Measurements from ENCODE around the gene IGF1R.

The IGF1R gene

GRCh38 chr15:98712845-98713584, 64.7 kb downstream of the IGF1R start:
- DNase-seq = no peak

GRCh38 chr15:98713585-98714001, 65.3 kb downstream of the IGF1R start:
- DNase-seq = no peak

DNA sequence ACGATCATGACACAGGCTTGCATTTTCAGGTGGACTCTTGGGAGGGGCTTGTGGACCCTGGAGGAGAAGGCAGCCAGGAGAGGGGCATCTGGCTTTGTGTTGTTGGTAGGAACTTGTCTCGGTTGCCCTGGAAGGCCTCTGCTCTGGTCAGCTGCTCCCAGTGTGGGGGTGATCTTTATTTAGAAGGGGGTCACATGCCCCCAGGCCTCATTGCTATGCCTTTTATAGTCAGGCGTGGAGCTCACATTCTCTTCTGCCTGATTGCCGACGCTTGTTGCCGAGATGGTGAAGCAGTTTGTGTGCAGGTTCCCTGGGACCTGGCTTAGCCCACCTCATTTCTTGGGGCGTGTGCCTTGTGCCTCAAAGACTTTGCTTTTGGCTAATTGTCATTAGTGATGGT, 66.6 kb downstream of the IGF1R start:
- no peak for DNase-seq

DNA sequence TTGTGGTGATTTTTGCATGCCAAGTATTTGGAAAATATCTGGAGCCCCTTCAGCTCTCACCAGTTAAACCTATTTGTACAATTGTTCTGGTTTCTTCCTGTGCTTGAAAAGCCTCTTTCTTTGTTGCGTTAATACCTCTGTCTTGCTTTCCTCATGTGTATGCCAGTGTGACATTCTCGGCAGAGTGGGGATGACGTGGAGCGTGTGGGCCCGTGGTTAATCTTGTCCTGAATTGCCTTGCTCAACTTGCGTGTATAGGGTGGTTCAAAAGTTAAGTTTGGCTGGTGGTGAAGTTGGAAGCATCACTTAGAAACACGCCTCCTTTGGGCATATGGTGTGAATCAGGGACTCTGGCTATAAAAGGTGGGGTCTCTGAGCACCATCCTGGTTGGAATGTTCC, 67.1 kb downstream of the IGF1R start:
- DNase-seq = no peak

GRCh38 chr15:98715890-98716443, 67.6 kb downstream of the IGF1R start:
- no peak for DNase-seq

DNA sequence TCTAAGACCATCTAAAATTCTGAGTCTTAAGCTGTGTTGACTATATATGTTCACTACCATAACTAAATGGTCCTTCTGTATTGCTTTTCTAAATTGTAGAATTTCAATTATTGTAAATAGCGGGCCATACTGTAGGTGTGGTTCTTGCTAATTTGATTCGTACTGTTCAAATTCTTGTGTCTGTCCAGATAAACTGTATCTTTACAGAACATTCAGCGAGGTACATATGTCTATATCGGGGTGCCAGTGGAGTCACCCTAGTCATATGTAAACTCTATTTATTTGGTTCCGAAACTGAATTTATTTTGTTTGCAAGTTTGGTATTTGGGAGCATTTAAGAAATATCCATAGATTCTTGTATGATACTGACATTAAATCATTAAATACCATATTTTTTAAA, 69.0 kb downstream of the IGF1R start:
- DNase-seq = no peak

GRCh38 chr15:98717942-98718341, 69.6 kb downstream of the IGF1R start:
- DNase-seq = no peak

DNA sequence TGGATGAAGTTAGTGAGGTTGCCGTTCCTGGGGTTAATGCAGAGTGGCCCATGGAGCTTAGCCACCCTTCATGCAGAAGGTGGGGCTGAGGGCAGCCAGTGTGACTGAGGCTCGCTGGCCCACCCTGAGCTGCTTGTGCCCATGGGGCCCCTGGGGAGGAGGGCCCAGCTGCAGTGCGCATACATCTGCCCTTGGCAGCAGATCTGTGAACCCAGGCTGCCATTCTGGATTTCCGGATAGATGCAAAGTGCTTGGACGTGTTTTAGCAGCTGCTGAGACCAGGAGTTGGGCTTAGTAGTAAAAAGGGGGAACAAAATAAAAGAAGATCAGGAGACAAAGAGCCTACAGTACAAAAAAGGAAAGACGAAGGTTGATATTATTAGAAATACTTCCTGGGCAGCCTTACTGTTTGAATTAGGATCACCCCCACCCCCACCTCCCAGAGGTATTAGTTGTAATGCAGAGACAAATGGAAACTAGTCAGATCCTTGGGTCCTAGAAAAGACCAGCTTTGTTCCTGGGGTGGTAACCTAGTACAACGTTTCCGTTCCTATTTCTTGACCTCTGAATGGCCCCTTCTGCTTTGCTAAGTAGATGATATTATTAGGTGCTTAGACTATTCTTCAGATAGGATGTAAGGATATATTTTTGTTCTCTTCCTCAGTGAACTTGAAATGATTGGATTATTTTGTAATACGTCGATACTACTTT, 70.2 kb downstream of the IGF1R start:
- no peak for DNase-seq

- no peak for DNase-seq
These were observed 70.9 kb downstream of the IGF1R start for GRCh38 chr15:98719137-98719740.

- no peak for DNase-seq
These were observed 71.7 kb downstream of the IGF1R start for GRCh38 chr15:98720031-98720430.

DNA sequence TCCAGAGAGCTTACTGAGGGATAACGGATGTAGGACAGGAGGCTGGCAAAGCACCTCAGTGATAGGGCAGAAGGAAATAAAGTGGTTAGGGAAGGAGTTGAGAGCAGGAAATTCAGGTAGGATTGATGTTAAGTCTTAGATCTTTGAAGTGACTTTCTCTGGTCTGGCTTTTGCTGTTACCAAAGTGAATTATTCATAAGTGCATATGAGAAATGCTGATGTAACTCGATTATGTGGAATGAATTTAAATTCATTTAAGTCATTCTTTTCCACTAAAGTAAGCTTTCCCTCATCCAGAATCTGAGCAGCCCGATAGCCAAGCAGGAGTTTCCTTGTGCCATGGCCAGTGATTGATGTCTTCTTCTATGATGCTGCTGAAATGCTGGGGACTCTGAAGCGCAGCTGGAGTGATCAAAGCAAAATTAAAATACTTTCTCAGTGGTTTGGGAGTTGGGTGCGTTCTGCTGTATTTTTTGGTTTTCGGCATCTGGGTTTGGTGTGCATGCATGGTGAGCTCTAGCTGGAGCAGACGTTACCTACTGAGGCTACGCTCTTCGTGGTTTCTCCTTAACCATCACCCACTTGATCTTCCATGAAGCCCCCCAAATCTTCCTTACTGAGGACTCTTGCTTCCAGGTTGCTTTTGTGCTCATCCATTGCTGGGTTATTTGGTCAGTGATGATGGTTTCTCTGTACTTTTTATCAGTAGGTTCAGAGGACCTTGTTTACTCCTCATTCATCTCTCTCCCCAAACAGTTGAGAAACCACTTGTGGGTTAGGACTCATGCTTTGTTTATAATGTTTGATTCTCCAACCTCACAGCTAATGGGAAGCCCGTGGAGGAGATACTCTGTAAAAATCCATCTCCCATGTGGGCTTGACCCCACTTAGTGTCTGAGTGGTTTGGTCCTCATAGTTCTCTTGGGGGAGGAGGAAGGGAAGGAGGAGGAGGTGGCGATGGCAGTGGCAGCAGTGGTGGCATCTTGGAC, 72.5 kb downstream of the IGF1R start:
- no peak for DNase-seq

- DNase-seq = no peak
These were observed 73.9 kb downstream of the IGF1R start for GRCh38 chr15:98722209-98722608.

GRCh38 chr15:98722645-98723044, 74.3 kb downstream of the IGF1R start:
- no peak for DNase-seq

GRCh38 chr15:98723195-98723594, 74.9 kb downstream of the IGF1R start:
- DNase-seq = no peak

GRCh38 chr15:98724048-98724447, 75.7 kb downstream of the IGF1R start:
- DNase-seq = no peak

GRCh38 chr15:98724494-98724893, 76.2 kb downstream of the IGF1R start:
- no peak for DNase-seq

DNA sequence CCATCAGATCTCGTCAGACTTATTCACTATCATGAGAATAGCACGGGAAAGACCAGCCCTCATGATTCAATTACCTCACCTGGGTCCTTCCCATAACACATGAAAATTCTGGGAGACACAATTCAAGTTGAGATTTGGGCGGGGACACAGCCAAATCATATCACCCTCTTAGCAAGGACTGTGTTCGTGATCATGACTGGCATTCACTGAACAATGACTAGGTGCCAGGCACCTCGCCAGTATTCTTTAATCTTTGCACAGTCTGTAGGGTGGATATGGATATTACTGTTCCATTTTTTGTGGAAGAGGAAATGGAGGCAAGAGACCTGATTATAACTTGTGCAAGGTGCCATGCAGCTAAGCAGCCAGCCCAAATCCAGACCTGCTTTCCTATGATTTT, 77.5 kb downstream of the IGF1R start:
- no peak for DNase-seq

GRCh38 chr15:98727115-98728040, 79.0 kb downstream of the IGF1R start:
- DNase-seq = no peak

GRCh38 chr15:98728082-98728810, 79.9 kb downstream of the IGF1R start:
- DNase-seq = no peak

DNA sequence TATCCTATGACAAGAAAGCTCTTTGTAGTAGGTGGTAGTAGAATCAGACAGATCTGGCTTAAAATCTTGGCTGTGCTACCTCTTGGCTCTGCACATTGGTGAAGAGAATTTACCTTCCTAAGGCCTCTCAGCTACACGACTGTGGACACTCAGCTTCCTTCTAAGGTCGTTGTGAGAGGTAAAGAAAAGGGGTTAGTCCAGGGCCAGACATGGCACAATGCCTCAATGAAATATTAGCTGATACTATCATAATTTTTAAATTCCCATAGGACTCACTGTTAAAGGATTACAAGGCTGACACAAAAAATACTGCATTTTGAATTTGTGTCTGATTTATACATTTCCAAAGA, 80.4 kb downstream of the IGF1R start:
- DNase-seq = no peak

All from NCI-H69 (cell line).